Femur (tissue), 1 donor: ENCODE results near the gene FLAD1.

Experiments
- DNase-seq: peaks from one replicate; pipeline ENCODE4 v3.0.0-alpha.2; 2017

The FLAD1 gene

DNA sequence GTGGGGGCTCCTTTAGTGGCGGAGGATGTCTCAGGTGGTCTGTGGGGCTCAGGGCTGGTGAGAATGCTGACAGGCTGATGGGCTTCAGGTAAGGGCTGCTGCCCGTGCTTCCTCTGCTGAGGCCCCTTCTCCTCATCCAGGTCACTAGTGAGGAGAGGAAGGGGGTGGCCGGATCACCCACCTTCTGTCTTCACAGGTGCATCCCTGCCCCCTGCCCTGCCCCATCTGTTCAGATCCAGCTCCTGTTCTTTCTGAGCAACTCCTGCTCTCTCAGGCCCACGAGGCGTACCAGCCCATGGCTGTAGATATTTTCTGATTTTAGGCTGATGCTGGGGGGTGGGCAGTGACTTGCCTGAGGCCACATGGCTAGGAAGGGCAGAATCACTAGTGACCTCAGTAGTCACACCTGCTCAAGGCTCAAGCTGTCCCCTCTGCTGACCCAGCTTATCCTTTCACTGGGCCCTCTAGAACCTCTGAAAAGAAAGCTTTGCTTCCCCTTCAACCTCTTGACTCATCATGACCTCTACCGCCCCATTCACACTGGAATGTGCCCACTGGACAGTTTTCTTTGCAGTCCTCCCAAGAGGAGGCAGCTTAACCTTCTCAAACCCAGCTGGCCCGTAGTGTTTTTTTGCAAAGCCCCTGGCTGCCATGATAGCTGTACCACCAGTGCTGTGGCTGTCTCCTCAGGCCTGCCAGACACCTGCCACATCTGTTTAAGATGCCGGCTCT, 35.6 kb downstream of the FLAD1 start:
- no peak for DNase-seq

DNA sequence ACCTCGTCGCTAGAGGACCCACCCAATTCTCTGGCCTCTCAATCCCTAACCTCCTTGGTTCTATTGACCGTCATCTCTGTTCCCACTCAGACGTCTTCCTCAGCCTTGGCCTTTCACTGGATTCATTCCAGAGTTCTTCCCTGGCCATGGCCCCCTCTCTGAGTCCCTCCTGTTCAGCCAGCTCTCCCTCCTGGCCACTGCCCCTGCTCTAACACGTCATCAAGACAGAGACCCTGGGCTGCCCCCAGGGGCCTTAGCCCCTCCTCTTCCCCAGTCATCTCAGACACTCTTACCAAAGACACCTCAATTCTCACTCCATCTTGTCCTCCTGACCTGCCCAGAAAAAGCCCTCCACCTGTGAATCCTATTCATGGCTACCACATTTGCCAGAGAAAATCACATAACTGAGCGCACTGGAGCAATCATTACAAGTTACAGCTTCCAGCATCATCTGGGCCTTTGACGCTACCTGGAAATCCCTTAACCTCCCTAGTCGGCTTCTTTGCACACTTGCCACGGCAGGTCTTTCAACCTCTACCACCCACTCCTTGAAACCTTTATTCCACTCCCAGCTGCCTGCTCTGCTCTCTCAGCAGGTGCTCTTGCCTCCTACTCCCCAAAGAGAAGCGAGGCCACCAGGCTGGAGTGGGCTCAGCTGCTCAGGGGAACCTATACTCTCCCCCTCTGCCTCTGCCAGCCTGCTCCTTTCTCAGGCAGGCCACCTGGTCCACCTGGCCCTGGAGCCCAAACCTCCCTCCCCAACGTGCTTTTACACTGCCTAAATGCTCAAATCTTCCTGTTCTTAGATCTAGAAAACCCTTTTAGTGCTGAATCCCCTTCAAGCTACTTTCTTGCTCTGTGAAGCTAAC, 36.5 kb downstream of the FLAD1 start:
- DNase-seq: no peak

DNA sequence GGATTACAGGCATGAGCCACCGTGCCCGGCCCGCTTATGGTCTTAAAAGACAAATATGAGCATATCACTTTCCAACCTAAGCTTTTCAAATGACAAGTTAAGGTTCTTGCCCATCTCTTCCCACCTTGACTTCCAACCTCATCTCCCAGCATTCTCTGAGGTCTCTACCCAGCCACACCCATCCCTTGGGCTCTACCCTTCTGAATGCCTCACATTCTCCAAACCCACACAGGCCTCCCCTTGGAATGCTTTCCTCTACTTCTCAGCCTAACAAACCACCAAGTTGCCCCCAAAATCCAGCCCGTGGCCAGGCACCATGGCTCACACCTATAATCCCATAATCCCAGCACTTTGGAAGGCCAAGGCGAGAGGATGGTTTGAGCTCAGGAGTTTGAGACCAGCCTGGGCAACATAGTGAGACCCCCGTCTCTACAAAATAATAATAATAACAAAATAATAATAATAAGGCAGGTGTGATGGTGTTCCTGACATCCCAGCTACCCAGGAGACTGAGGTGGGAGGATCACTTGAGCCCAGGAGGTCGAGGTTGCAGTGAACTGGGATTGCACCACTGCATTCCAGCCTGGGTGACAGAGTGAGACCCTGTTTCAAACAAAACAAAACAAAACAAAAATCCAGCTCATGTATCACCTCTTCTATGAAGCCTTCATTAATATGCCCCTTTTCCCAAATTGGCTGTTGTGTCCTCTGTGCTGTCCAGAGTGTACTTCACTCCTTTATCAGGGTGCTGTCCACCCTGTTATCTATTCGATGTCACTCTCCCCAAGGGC, 39.2 kb downstream of the FLAD1 start:
- DNase-seq: no peak

DNA sequence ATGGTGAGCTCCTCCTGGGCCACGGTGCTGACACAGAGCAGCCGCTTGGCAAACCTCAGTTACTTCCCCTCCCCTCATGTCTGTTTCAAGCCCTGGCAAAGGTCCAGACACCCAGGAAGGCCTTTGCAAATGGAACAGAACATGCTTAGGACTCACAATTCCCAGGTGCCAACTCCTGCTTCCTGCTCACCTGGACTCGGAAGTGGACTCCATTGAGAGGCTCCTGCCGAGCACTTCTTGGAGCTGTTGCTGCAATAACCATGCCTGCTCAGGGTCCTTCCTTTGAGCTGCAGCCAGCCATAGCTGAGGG, 39.7 kb downstream of the FLAD1 start:
- no peak for DNase-seq

DNA sequence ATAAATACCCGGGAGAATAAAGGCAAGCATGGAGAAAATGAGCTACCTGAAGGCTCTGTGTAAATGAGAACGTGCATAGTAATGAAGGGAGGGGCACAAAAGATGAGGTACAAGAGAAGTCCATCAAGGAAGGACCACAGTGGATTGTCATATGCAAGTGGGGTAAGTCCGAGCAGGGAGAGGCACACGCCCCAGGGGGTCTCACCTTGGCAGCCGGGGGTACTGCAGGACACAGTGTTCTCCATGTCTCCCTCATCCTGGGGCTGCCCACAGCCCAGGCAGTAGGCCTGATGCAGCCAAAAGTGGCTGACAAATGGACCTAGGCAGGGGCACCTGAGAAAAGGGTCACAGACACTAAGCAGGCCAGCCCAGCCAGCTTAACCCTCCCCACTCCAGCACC, 40.5 kb downstream of the FLAD1 start:
- DNase-seq: no peak

DNA sequence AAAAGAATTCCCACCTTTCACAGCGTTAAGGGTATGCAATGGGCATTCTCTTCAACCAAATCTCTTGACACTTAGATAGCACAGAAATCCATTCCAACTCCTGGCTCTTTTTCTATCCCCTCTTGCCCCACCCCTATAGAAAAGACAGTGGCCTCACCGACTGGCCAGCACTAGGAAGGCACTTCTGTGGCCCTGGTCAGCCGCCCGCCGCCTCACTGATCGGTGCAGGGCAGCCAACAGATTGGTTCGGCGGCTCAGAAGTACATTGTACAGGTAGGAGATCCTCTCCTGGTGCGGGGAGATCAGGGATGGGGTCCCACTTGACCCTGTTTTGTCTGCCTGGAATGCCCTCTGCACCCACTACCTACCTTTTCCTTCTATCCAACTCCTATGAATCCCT, 41.2 kb downstream of the FLAD1 start:
- DNase-seq: no peak

DNA sequence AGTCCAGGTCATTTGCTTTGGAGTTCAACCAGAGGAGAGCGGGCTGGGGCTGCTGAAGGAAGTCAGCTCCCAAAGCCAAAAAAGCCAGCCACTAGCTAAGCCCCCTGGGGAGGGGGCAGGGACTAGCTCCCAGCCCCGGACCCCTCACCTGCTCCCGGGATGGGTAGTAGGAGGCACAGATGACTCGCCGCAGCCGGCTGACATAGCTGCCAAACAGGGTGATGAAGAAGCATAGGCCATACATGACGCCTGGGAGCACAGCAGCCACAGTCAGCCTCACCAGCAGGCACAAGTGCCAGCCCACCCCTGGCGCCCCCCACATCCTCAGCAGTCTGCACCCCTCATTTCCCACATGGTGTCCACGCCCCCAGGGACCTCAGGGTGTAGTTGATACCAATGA, 43.0 kb downstream of the FLAD1 start:
- DNase-seq: no peak

DNA sequence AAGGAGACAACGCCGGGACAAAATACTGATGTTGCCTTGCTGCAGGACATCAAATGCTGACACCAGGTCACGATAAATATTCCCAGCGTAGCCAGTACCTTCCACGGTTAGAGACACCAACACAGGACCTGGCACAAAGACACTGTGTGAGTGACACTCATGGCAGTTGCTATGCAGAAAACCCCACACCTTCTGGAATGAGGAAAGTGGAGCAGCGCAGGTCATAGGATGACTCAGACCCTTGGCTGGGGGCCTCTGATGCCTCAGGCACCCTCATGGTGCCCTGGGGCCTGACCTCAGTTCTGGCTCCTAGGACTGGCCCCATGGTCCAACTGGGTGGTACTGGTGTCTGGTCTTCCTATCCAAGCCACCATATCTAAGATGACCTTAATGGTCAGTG, 43.4 kb downstream of the FLAD1 start:
- DNase-seq: no peak

DNA sequence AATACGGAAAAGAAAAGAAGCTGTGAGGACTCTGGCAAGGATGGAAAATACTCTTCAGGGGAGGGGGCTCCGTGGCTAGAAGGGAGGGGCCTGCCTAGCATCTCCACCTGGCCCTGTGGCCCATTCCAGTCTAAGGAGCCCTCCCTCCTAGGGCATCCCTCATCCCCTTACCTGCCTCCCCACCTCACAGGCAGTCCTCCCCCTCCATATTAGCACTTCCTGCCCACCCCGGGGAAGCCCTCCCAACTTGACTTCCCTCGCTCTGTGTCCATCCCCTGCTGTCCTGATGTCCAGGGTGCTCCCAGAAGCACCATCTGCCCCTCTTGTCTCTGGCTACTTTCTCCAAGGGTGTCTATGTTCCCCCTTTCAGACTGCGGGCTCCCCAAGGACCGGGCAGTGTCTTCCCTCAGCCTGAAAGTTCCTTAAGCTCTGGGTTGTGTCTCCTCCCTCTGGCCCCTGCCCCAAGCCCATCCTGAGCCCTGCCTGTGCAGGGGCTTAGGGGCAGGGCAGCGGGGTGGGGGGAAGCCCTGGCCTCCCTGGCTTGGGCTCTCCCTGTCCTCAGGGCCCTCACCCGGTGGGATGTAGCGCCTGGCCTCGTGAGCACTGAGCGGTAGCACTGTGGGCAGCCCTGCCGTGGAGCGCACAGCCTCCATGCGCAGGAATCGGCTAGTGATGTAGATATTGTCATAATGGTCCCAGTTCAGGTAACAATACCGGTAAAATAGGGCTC, 46.5 kb downstream of the FLAD1 start:
- DNase-seq: no peak

DNA sequence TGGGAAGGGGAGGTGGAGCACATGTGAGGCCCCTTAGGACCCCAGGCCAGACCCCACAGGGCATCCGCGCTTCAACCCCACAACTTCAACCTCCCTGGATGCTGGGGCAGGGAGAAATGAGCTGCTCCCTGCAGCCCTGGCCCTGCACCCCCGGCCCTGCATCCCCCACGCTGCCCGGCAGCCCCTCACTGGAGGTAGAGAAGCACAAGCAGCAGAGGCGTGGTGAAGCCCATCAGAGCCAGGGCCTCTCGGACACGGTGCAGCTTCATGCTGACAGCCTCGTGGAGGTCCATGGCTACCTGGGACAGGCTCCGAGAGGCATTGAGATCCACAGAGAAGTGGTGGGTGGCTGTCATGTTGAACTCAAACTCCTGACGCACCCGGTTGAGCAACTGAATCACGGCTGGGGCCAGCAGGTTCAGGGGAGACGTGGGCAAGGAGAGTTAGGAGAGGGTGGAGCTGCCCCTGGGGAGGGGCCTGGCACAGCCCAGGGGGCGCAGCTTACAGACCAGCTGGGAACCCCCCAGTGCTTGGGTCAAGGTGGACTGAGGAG, 47.2 kb downstream of the FLAD1 start:
- DNase-seq: no peak

DNA sequence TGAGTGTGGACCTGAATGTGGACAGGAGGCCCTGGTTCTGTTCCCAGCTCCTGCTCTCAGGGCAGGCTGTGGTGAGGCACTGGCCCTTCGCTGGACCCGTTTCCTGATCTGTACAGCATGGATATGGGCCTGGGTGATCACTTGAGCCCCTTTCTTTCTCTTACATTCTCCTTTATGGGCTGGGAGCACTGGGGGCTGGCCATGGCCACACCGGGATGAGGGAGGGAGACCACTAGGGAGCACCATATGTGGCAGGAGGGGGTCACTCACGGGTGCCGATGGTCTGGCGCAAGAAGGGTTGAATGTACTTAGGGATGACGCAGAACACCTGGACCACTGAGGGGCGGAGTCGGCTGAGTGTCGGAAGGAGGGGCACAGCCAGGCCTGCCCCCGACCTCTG, 47.8 kb downstream of the FLAD1 start:
- DNase-seq: no peak

DNA sequence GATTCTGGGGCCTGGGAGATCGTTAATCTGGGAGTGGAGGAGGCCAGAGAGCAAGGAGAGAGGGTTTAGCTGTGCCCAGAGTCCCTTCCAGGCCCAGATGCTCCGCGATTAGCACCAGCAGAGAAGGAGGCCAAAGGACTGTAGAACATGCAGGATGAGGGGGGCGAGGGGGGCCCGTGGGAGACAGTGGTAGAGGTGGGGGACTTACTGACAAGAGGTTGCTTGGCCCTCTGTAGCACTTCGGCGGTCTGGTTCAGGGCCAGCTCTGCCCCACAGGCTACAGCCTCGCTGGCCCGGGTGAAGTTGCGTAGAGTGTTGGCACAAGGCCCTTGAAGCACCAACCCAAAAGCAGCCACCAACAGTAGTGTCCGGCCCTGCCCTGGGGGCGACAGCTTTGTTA, 49.7 kb downstream of the FLAD1 start:
- no peak for DNase-seq

DNA sequence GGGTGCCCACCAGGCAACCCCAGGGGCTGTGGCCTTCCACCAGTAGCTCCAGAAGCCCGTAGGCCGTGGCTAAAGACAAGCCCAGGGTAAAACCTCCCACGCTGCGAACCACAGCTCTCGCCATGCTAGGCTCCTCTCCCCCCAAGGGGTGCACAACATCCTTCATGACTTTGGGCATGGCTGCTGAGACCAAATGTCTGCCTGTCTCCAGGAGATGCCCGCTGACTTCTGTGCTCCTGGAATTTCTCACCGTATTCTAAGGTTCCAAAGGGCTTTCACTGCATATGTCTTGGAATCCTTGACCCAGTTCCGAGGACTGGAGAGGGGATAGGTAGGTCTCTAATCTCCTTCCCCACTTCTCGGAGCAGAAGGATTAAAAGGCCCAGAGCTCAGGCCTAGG, 50.4 kb downstream of the FLAD1 start, which contains the start of the genes DCST1 and DCST2:
DCST1 (plus strand) TSS at position 301 of the 400 bp plus-strand sequence. CDS start 213 bp downstream, outside the sequence.
DCST2 (minus strand) TSS at position 258 of the 400 bp plus-strand sequence; CDS start at position 178, 80 bp downstream.
- no peak for DNase-seq

DNA sequence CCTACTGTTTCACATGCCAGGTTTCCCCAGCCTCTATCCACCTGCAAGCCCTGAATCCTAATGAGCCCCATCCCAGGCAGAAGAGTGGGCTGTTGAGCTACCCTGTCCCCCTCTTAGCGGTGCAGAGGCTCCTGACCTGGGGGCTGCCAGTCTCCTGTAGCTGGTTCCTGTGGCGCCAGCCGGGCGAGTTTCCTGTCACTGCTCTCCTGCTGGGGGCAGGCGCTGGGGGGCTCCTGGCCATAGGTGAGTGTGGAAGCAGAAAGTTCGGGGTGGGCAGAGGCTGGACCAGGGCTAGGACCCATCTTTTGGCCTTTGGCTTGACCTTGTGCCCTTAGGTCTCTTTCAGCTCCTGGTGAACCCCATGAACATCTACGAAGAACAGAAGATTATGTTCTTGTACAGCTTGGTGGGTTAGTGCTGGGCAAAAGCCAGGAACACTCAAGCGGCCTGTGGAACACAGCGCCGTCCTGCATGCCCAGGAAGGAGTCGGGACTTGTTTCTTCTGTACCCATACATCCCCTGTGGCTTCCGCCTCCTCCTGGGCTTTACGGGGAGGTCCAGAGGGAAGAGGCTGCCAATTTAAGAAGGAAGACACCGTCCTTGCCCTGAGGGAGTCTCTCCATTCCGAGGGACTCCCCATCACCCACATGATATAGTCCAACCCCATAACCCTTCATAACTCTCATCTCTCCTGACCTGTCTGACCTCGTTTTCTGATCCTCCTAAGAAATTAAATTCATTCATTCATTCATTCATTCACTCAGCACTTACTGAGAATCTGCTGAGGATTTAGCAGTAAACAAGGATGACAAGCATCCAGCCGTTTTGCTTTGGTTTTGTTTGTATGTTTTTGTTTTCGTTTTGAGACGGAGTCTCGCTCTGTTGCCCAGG, 51.4 kb downstream of the FLAD1 start:
- no peak for DNase-seq

DNA sequence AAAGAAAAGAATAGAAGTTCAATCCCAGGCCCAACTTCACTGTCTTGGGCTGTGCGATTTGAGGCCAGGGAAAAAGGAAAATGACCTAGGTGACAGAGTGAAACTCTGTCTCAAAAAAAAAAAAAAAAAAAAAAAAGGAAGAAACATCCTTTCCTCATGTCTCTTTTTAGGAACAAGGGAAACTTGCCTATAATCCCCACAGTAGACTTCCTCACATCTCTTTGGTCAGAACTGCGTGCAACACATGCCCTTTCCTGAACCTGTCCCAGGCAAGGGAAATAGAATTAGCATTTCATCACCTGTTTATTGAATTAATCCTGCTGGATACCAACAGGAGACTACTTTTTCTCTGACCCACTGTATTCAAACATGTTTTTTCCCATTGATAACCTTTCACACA, 52.8 kb downstream of the FLAD1 start:
- no peak for DNase-seq

DNA sequence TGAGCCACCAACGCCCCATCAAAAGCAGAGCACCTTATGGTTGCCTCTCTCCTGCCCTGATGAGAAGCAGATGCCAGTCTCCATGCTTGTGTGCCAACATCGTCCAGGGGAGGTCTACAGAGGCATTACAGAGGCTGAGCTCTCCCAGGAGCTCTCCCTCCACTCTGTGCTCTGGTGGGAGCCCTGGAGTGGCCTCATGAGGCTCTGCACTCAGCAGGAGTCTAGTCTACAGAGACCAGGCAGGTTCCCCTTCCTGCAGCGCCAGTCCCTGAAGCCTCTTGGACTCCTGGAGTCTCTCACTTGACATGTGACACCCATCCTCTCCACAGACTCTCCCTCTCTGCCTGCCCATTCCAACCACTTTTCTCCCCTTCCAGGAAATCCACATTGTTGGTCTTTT, 53.9 kb downstream of the FLAD1 start:
- DNase-seq: no peak

DNA sequence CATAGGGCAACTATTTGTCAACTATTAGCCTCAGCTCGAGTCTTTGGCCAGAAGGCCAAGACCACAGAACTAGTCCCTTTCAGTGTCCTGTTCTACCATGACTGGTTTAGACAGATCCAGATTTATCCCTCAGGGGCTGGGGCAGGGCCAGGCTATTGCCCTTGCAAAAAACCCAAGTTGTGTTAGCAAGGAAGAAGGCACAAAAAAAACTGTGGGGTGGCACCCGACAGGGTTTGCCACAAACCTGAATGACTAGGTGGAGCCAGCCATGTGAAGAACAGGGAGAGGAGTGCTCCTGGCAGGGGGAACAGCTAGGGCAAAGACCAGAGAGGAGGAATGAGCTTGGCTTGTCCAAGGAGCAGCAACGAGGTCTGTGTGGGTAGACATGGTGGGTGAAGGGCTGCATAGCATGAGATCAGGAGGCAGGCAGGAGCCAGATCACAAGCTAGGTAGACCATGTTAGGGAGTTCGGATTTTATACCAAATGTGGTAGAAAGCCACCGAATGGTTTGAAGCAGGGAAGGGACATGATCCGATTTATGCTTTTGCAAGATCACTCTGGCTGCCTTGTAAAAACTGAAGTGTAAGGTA, 54.8 kb downstream of the FLAD1 start:
- DNase-seq: no peak

DNA sequence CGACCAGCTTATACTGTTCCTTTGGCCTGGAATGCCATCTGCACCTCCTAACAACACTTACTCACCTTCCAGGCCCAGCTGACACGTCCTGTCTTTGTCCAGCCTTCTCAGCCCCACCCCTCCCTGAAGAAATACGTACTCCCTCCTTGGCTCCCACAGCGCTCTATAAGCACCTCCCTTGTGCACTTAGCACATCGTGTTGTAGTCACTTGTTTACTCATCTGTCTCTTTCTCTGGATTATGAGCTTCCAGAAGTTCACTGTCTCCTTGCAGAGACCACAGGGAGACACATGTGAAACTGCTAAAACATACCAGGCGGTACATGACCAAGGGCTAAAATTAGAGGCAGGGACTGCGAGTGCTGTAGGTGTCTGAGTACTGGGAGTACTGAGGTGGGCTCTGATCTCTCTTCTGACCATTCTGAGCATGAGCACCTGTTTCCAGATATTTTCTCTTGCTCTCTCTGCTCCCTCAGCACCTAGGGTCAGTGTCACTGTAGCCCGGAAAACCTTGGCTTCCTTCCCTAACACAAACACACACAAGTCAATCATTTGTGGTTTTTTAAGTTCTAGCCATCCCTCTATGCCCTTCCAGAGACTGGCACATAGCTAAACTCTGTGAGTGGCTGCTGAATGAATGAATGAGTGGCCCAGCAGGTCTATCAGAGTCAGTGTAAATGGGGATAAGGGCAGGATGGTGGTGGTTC, 55.6 kb downstream of the FLAD1 start:
- no peak for DNase-seq

DNA sequence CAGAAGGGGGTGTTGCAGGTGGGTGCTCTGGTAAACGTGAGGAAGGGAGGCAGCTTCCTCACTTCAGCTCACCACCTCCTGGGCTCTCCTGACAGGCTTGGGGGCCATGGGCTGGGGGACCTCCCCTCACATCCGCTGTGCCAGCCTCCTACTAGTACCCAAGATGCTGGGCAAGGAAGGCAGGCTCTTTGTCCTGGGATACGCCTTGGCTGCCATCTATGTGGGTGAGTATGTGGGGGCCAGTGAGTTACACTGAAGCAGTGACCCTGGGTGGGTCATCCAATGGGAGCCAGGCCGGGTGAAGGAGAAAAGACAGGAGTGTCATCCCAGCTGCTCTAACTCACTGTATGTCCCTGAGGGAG, 56.1 kb downstream of the FLAD1 start:
- DNase-seq: no peak

DNA sequence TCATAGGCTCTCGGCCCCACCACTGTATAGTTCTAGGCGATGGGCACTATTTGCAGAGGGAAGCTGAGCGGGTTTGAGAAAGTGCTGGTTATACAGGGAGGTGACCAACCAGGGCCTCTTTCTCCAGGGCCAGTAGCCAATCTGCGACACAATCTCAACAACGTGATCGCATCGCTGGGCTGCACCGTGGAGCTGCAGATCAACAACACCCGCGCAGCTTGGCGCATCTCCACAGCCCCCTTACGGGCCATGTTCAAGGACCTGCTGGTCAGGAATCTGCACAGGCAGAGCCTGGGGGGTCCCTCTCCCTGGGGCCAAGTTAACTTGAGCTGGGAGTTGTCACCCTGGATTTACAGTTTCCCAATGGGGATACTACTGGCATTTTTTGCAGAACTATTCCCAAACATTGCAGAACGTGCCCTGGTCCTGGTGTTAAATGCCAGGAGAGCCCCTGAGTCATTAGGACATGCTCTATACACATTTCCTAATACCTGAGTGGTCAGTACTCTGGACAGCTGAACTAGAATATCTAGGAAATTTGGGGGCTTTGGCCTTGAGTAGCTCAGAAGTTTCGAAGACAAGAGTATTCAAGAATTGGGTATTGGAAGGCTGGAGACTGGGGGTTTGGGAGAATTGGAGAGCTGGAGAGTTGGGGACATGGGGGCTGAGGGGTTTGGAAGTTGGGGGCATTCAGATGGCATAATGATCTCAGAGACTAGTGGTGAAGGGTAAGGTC, 57.4 kb downstream of the FLAD1 start:
- no peak for DNase-seq
